ENCODE results near the gene DHDDS.
A peak's percentile ranks its signal among the peaks of the same experiment; 100 is the strongest.
"Not testable (repeated sequence)": the region's sequence is repeated elsewhere in the genome, so short reads cannot be mapped to it uniquely, and the experiment has no call there.

The DHDDS gene, protein sequence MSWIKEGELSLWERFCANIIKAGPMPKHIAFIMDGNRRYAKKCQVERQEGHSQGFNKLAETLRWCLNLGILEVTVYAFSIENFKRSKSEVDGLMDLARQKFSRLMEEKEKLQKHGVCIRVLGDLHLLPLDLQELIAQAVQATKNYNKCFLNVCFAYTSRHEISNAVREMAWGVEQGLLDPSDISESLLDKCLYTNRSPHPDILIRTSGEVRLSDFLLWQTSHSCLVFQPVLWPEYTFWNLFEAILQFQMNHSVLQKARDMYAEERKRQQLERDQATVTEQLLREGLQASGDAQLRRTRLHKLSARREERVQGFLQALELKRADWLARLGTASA

GRCh38 chr1:26431979-26432695 is at the start of gene DHDDS:
Gene DHDDS, plus strand, starts transcription at chr1:26432321. Its CDS starts 625 bp downstream, at chr1:26432946.
- DNase-seq = peak; percentile 85 to 100 (median 98)

GRCh38 chr1:26384076-26384475 is 48.0 kb upstream of the DHDDS start:
- no peak for DNase-seq

DNA sequence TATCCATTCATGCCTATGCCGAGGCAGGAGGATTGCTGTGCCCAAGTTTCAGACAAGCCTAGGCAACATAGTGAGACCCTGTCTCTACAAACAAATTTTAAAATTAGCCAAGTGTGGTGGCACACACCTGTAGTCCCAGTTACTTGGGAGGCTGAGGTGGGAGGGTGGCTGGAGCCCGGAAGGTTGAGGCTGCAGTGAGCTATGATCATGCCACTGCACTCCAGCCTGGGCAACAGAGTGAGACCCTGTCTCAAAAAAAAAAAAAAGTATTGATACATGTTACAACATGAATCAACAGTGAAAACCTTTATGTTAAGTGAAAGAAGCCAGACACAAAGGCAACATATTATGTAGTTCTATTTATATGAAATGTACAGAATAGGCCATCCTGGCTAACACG is 47.1 kb upstream of the DHDDS start:
- DNase-seq = not testable (repeated sequence)

- DNase-seq = no peak
Measured at GRCh38 chr1:26387447-26387846, 44.7 kb upstream of the DHDDS start.

DNA sequence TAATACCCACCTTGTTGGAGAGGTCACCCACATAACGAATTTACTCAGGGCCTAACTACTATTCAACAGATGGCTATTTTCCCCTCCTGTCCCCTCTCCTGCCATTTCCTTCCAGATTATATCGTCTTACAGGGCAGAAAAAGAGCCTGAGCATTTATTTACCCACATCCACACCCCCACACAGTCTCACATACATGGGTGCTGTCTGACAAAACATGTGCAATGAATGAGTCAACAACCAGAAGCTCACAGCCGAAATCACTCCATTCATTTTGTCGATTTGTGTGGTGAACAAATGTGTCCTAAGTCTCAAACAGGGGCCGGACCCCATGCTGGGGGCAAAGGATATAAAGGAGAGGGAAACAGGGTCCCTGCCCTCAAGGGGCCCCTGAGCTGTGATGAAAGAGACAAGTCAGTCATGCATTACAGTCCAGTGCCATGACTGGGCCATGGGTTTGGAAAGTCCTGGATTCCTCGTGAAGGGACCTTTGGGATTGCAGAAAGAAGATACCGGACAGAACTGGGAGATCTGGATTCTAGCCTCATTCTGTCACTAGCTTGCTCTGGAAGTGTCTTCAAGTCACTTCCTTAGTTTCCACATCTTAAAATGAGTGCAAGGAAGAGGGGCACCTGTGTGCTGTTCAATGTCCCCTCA is 43.2 kb upstream of the DHDDS start:
- DNase-seq = no peak

DNA sequence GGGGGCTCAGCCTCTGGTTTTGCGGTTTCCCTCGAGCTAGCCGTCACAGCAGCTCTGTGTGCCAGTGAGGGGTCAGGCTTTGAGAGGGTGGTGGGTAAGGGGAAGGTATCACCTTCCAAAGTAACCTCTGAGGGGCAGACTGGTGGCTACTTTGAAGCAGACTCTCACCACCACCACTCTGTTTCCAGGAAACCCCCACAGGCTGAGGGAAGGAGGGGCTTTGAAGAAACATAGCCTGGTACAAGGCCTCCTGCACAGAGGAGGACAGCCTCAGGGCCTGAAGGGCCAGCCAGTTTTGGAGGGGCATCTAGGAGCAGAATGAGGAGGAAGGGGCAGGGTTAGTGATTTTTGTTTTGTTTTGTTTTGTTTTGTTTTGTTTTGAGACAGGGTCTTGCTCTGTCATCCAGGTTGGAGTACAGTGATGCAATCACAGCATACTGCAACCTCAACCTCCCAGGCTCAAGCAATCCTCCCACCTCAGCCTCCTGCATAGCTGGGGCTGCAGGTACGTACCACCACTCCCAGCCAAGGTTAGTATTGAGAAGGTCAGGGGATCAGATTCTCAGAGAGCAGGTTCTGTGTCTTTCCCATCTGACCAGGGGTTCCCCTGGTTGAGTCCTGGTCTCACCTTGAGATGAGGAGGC is 42.4 kb upstream of the DHDDS start:
- no peak for DNase-seq

- peak in 4 of 51 donors; percentile 2 to 12 (median 7) for DNase-seq
Measured at GRCh38 chr1:26391450-26391849, 40.7 kb upstream of the DHDDS start.

- no peak for DNase-seq
Measured at GRCh38 chr1:26395754-26396153, 36.4 kb upstream of the DHDDS start.

GRCh38 chr1:26399034-26399433 is 33.1 kb upstream of the DHDDS start:
- DNase-seq = no peak

GRCh38 chr1:26401891-26402290 is 30.2 kb upstream of the DHDDS start:
- no peak for DNase-seq

- DNase-seq = no peak
Measured at GRCh38 chr1:26403656-26404055, 28.5 kb upstream of the DHDDS start.

DNA sequence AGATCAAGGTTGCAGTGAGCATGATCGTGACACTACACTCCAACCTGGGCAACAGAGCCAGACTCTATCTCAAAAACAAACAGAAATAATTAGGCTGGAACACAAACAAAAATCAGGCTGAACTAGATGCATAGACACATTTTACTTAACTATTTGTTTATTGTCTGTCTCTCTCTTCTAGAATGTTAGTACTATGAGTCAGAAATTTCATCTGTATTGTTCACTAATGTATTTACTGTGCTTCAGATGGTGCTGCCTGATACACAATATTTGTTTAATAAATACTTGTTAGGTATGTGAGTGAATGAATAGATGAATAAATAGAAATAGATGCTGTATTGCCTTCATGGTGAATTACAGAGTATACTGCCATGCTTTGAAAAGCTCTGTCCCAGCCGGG is 27.5 kb upstream of the DHDDS start:
- DNase-seq = no peak

DNA sequence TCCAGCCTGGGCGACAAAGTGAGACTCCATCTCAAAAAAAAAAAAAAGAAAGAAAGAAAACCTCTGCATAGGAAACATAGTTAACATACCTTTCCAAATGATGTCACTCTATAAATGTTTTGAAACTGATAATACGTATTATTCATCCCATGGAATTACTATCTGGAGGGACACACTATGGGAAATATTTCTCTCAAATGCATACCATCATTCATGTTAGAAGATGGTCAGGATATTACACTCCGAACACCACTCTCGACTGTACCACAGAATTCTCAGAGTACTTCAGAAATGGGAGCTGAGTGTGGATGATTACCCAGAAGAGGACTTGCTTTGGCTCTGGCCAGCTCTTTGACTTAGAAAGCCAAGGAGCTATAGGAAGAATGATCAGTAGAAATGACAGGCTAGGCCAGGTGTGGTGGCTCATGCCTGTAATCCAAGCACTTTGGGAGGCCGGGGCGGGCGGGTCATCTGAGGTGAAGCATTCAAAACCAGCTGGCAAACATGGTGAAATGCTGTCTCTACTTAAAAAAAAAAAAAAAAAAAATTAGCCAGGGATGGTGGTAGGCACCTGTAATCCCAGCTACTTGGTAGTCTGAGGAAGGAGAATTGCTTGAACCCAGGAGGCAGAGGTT is 26.7 kb upstream of the DHDDS start:
- no peak for DNase-seq

DNA sequence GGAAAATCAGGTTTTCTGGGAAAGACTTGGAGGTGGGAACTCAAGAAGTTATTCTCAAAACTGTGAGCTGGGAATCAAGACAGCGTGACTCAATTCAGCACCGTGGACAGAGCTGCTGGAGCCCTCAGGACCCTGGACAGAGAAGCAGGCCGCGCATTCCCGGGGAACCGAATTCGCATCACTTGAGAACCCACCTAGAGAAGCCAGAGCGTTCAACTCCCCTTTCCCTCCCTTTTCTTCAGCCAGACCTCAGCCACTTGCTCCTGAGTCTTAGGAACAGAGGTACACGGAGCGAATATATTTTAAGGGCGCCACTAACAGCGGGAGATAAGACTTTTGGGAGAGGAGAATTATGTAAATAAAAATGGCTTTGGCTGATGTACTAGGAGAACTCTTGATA is 23.5 kb upstream of the DHDDS start:
- DNase-seq = peak in 45 of 51 donors; percentile 2 to 69 (median 31)

DNA sequence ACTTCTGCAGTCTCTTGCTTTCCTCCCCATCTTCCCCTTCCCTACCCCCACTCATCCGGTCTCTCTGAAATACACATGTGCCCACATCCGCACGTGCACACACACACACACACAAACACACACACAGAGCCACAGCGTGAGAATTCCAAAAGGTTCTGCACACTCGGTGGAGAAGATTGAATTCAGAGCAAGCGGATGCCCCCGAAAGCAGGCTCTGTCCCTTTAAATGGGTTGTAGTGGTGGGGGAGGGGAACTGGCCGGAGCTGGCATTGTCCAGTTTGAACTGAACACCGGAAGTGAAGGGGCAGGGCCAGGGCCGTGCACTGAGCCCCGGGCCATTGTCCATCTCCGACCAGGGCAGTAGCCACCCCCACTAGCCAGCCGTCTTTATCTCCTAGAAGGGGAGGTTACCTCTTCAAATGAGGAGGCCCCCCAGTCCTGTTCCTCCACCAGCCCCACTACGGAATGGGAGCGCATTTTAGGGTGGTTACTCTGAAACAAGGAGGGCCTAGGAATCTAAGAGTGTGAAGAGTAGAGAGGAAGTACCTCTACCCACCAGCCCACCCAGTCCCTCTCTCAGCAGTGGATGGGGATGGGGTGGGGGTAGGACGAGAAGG is 22.8 kb upstream of the DHDDS start:
- no peak for DNase-seq

- DNase-seq = no peak
Measured at GRCh38 chr1:26410706-26411623, 21.2 kb upstream of the DHDDS start, which contains the start of gene LIN28A. Gene LIN28A, plus strand, starts transcription at chr1:26410817. Its CDS starts 75 bp downstream, at chr1:26410892.

DNA sequence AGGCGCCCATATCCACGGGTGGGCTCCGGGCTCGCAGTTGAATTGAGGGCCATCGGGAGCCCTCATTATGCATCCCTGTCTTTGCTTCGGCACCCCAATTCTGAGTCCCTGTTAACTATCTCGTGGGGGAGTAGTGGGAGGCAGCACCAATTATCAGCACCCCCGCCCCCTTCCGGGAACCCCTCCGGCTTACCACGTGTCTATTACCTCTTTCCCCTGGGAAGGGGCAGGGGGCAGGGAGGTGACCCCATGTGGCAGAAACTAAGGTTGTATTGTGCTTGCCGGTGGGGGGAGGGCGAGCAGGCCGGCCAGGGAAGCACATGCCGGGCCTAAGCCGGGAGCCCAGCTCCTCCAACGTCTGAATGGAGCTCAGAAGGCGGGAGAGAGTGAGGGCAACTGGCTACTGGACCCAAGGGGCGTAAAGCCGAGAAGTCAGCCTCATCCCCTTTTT is 20.5 kb upstream of the DHDDS start:
- no peak for DNase-seq

- DNase-seq = no peak
Measured at GRCh38 chr1:26412180-26412840, 19.8 kb upstream of the DHDDS start.

- no peak for DNase-seq
Measured at GRCh38 chr1:26413031-26413430, 19.1 kb upstream of the DHDDS start.
